ENCODE data around the gene CXorf51B.
"Not testable (repeated sequence)": the region's sequence is repeated elsewhere in the genome, so short reads cannot be mapped to it uniquely, and the experiment has no call there.

CXorf51B gene

GRCh38 chrX:146809471-146809870 lies at the start of gene CXorf51B:
TSS of gene CXorf51B (plus strand) at chrX:146809771. CDS start at chrX:146809792, 21 bp downstream.
- not testable (repeated sequence) for DNase-seq

- not testable (repeated sequence) for DNase-seq
These were observed 5.1 kb downstream of the CXorf51B start, which contains the start of gene CXorf51A for GRCh38 chrX:146814644-146815043. TSS of gene CXorf51A (minus strand) at chrX:146814744. CDS start at chrX:146814723, 21 bp downstream.

- DNase-seq: no peak
These were observed 22.4 kb downstream of the CXorf51B start for GRCh38 chrX:146831994-146832393.

GRCh38 chrX:146854281-146854680 lies 44.7 kb downstream of the CXorf51B start:
- no peak for DNase-seq

Measured in SHP77 treated with DMSO at 0.1 percent for 48 hours (cell line).